Thymus (tissue), 11 donors: Measurements from ENCODE around the gene CACNA2D3. TPM values are rescaled to one million over a fixed set of nuclear protein-coding genes. Genes with fewer than 3 reads are reported as not detected.

ENCODE experiments used
- DNase-seq, 9 donors: peaks; one replicate each; pipeline ENCODE4 v3.0.0-alpha.2; 2013; ENCODE audit warnings: low spot score in 9 of 9, low read depth in 6 of 9, missing footprints in 1 of 9
- H3K27ac ChIP-seq, 2 donors: one replicate each; pipeline ENCODE4 v1.5.1; 2013; ENCODE audit warnings: control low read depth in 1 of 2, low read depth in 1 of 2, low read length in 1 of 2, mild to moderate bottlenecking in 1 of 2, moderate library complexity in 1 of 2
- H3K27me3 ChIP-seq, 2 donors: one replicate each; pipeline ENCODE4 v1.5.1; 2013; ENCODE audit warnings: low read length in 1 of 2; ENCODE audit not compliant: control insufficient read depth in 2 of 2, insufficient read depth in 1 of 2
- H3K36me3 ChIP-seq, 2 donors: one replicate each; pipeline ENCODE4 v1.5.1; 2013; ENCODE audit warnings: low read length in 1 of 2, mild to moderate bottlenecking in 1 of 2, moderate library complexity in 1 of 2; ENCODE audit not compliant: control insufficient read depth in 2 of 2, insufficient read depth in 2 of 2
- H3K4me1 ChIP-seq, 2 donors: one replicate each; pipeline ENCODE4 v1.5.1; 2013; ENCODE audit warnings: low read length in 2 of 2; ENCODE audit not compliant: control insufficient read depth in 2 of 2, insufficient read depth in 2 of 2
- H3K4me3 ChIP-seq, 2 donors: one replicate each; pipeline ENCODE4 v1.5.1; 2013; ENCODE audit warnings: low read length in 2 of 2, control low read depth in 1 of 2, mild to moderate bottlenecking in 1 of 2
- H3K9me3 ChIP-seq, 2 donors: one replicate each; pipeline ENCODE4 v1.5.1; 2013; ENCODE audit warnings: low read length in 1 of 2, mild to moderate bottlenecking in 1 of 2; ENCODE audit not compliant: control insufficient read depth in 2 of 2, insufficient read depth in 1 of 2
- WGBS: extraction: QIAGEN DNeasy Blood & Tissue Kit; methylation state at CpG from one replicate; pipeline ENCODE4 v1.1.7; 2013; 5-methylcytosine and 5-hydroxymethylcytosine counted together
- polyA plus RNA-seq: library from polyadenylated mRNA; stranded (reverse); fragments of 200-250 nt; gene quantifications from one replicate; pipeline ENCODE4 v1.2.3, GENCODE V29; 2013
- total RNA-seq: library from RNA; stranded (reverse); fragments of 120-200 nt; gene quantifications from one replicate; pipeline ENCODE4 v1.2.4, GENCODE V29; 2013
- donor health status: healthy.

CACNA2D3 gene
- total and polyA plus RNA-seq, 2 donors = 1.8 to 2.1 TPM

DNA sequence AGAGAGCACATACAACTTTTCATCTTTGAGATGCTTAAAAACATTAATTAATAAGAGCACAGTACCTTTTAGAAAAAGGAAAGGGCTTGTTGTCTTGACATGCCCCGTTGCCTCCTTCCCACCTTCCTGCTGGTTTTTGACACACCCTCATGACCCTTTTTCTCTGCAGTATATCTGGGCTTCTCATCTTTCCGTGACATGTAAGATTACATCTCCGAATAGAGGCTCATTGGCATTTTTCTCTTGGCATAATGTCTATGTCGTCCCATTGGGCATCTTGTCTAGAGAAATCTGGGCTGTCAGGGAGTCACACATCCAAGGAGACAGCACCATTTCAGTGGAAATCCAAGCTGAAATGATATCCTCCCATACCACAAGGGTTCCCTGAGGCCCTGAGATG lies 741.4 kb downstream of the CACNA2D3 start:
- no peak for DNase-seq
- WGBS = 92% methylated on average over 4 of the region's 4 CpGs
- no peaks in the 10 kb centered on the region for H3K27me3 ChIP-seq

DNA sequence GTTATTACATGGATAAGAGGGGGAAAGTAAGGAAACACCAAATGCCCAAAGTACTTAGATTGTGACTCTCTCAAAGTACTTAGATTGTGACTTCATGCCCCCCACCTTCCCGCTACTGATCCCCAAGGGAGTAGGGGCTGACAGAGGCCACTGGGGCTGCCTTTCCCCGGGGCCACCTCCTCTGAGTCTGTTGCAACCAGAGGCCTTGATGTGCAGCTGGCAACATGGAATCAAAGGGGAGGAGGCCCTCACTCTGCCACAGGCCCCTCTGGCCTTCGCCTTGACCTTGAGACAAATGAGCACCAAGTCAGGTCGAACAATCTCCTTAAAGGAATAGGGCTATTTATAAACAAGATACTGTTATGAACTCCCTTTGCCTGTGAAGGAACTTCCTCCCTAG lies 743.0 kb downstream of the CACNA2D3 start:
- no peak for DNase-seq
- Histone ChIP-seq H3K4me1 (no peaks in the 10 kb centered on the region), H3K9me3 (no peaks in the 10 kb centered on the region), H3K4me3 (no peak overlapping the region), H3K36me3 (no peaks in the 10 kb centered on the region), H3K27me3 (no peaks in the 10 kb centered on the region), H3K27ac (no peak overlapping the region)
- 86% methylated on average over 4 of the region's 4 CpGs for WGBS

More for the DNA sequence above, 741.4 kb downstream of the CACNA2D3 start:
- Histone ChIP-seq H3K36me3 (no peaks in the 10 kb centered on the region), H3K9me3 (no peaks in the 10 kb centered on the region), H3K27ac (no peak overlapping the region), H3K4me3 (no peak overlapping the region), H3K4me1 (no peaks in the 10 kb centered on the region)

DNA sequence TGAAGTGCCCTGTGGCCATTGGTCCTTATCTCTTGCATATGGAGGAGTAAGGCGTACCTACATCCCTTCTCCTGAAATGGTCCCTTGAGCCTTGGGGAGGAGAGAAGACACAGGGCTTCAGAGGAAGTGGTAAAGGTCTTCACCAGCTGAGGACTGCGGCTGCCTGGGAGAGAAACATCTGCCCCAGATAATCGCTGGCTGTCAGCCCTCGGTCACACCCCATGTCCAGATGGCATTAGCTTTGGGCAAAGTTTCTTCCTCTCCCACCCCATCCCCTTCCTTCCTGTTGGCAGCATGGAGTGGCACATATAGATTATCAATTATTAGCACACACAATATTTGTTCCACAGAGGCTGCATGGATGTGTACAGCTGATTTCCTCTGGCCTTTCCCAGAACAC lies 743.9 kb downstream of the CACNA2D3 start:
- no peak overlapping the region for H3K4me3 ChIP-seq
- no peaks in the 10 kb centered on the region for H3K9me3 ChIP-seq
- 77% methylated on average over 4 of the region's 4 CpGs for WGBS
- DNase-seq = no peak
- no peaks in the 10 kb centered on the region for H3K4me1 ChIP-seq
- H3K27ac ChIP-seq = no peak overlapping the region
- no peaks in the 10 kb centered on the region for H3K36me3 ChIP-seq
- H3K27me3 ChIP-seq = no peaks in the 10 kb centered on the region

DNA sequence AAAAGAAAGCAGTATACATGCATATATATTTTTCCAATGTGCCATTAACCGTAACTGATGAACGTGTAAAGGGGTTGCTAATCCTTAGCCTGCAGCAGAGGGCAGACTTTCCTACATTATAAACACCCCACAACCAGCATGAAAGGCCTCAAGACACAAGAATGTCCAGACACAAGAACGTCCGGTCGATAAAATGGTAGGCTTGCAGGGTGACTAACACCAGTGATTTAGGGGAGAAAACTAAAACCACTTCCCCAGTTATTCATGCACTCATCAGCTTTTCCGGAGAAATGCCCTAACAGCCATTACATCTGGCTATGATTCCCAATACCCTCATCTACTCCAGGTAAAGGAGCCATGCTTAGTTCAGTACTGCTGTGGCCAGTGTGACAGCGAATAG lies 748.1 kb downstream of the CACNA2D3 start:
- no peaks in the 10 kb centered on the region for H3K9me3 ChIP-seq
- WGBS = 57% methylated on average over 7 of the region's 7 CpGs
- no peaks in the 10 kb centered on the region for H3K36me3 ChIP-seq
- no peak overlapping the region for H3K27ac ChIP-seq
- DNase-seq = no peak
- H3K4me1 ChIP-seq = no peaks in the 10 kb centered on the region
- no peak overlapping the region for H3K4me3 ChIP-seq
- no peaks in the 10 kb centered on the region for H3K27me3 ChIP-seq

DNA sequence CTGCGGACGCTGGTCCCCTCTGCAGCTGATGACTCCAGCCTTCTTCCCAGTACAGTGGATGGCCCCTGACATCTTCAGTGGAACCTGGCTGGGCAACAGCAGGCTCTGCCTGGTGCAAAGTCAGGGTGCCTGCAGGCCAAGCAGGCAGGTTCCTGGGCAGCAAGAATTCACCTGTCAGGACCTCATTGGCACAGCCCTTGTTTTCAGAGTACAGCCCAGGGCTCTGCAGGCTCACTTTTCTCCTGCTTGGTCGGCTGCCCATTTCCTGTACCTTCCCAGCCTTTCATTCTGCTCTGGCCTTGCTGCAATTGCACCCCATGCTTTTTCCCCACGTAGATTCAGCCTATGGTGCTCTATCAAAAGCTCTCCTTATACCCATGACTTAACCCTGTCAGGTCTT lies 749.5 kb downstream of the CACNA2D3 start:
- 83% methylated on average over 4 of the region's 4 CpGs for WGBS
- no peaks in the 10 kb centered on the region for H3K9me3 ChIP-seq
- no peak overlapping the region for H3K4me3 ChIP-seq
- no peaks in the 10 kb centered on the region for H3K27me3 ChIP-seq
- H3K27ac ChIP-seq = no peak overlapping the region
- no peaks in the 10 kb centered on the region for H3K36me3 ChIP-seq
- no peak for DNase-seq
- no peaks in the 10 kb centered on the region for H3K4me1 ChIP-seq

DNA sequence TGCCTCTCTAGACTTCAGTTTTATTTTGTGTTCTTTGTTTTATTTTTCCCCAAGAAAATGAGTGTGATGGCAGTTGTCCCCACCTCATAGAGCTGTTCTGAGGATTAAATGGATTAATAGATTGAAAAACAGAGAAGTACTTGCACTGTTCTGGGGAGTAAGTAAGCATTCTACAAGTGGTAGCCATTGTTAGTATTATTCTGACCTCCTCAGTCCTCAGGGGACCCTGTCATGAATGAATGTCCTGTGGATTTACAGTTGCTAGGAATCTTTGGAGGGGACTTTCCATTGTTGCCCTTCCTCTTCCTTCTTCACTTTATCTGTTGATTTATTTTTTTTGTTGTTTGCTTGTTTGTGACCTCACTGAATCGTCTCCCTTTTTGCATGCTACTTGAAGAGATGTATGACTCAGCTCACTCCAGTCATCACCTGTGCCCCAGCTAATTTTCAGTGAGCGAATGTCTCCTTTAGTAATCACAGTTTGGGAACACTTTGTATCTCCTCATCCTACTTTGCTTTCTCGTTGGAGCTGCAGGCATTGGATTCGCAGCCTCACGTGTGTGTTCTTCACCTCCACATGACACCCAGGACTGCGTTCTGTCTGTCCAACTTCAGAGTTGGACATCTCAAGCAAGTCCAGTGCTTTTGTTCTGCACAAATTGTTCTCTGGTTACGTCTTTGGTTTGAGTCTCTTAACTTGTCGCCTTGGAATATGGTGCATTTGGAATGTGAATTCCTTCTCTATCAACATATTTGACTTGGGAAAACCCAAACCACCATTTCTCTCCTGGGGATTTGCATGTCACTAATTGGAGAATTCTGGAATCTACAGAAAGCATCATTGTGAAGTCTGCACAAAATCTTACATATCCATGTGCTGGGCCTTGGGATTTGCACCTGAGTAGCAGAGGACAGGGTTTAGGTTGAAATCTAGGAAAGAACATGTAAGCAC lies 751.0 kb downstream of the CACNA2D3 start:
- DNase-seq = no peak
- no peaks in the 10 kb centered on the region for H3K27me3 ChIP-seq
- no peaks in the 10 kb centered on the region for H3K9me3 ChIP-seq
- 88% methylated on average over 8 of the region's 8 CpGs for WGBS
- no peak overlapping the region for H3K27ac ChIP-seq
- no peaks in the 10 kb centered on the region for H3K36me3 ChIP-seq
- no peaks in the 10 kb centered on the region for H3K4me1 ChIP-seq
- H3K4me3 ChIP-seq = no peak overlapping the region

DNA sequence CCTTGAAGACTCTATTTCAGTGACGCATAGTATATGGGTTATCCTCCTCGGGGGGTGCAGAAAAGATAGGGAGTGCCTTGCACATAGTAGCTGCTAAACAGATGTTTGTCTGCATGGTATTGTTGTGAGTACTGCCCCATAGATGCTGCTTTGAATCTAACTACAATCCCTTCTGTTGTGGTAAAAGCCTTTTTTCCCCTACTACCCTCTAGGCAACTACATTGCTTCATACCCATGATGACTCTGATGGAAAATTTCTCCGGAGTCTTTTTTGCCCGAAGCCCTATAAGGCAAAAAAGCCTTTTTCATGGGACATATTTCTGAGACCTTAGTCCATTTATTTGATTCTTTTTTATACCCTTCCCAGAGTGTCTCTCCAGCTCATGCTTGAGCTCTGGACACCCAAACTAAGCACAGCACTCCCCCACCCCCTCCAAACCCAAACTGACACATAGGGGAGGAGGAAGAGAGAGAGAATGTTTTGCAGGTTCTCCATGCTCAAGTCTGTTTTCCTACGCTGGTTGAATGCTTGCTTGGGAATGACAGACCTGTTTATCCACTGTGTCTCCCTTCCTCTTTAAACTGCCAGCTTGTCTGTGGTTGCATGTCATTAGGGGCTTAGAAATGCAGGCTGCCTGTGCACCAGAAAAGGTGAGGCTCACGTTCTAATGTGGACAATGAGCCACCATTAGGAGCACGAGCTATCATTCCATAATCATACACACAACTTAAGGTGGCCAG lies 752.6 kb downstream of the CACNA2D3 start:
- Histone ChIP-seq H3K4me1 (no peaks in the 10 kb centered on the region), H3K4me3 (no peak overlapping the region), H3K9me3 (no peaks in the 10 kb centered on the region), H3K27me3 (no peaks in the 10 kb centered on the region), H3K27ac (no peak overlapping the region), H3K36me3 (no peaks in the 10 kb centered on the region)
- WGBS = 81% methylated on average over 7 of the region's 7 CpGs
- no peak for DNase-seq

DNA sequence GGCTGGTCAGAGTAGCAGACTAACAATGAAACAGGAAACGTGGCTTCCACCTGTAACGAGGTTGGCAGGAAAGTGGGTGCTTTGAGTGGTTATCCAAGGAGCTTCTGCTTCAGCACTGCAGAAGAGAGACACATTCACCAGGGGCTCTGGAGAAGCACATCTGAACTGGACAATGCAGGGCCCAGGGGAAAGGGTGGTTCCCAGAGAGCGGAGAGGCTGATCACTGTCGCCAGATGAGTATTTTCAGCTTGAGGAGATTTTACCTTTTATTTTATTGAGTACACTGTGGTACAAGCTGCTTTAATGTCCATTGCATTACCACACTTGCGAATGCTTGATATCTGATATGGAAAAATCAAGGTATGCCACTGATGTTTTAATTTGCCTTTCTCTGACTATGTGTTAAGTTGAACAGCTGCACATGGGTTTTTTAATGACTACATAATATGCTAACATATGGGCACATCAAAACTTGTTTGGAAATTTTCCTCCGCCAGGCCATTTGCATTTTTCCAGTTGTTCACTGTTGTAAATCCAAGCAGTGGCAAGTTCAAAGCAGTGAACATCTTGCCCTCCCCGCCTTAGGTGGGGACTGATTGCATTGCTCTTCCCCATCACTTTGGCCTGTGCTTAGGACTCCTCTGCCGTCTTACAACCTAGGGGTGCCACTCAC lies 753.4 kb downstream of the CACNA2D3 start:
- Histone ChIP-seq H3K4me3 (no peak overlapping the region), H3K27ac (no peak overlapping the region), H3K4me1 (no peaks in the 10 kb centered on the region), H3K27me3 (no peaks in the 10 kb centered on the region), H3K9me3 (no peaks in the 10 kb centered on the region), H3K36me3 (no peaks in the 10 kb centered on the region)
- no peak for DNase-seq
- WGBS = 80% methylated on average over 8 of the region's 8 CpGs

DNA sequence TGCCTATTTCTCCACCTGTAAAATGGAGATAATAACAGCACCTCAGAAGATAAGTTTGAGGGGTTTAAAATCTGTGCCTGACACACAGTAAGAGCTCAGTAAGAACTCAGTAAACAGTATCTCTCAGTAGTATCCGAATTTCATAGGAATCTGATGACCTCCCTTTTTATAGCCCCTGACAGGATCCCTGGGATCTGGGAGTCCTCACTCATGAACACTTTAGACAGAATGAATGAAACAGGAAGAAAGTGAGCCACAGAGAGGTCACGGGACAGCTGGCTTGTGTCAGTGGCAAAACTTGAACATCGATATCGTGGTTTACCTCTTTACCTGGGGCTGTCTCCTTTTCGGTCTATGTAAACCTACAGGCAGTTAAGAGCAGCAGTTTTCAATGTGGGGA lies 754.3 kb downstream of the CACNA2D3 start:
- H3K27ac ChIP-seq = no peak overlapping the region
- H3K4me1 ChIP-seq = no peaks in the 10 kb centered on the region
- no peak for DNase-seq
- H3K9me3 ChIP-seq = no peaks in the 10 kb centered on the region
- H3K27me3 ChIP-seq = no peaks in the 10 kb centered on the region
- 91% methylated on average over 5 of the region's 5 CpGs for WGBS
- H3K36me3 ChIP-seq = no peaks in the 10 kb centered on the region
- H3K4me3 ChIP-seq = no peak overlapping the region
